Epithelial cell of proximal tubule (primary cell): Measurements from ENCODE around the gene ITIH6. TPM values are rescaled to one million over a fixed set of nuclear protein-coding genes. Genes with fewer than 3 reads are reported as not detected.

Experiments
- DNase-seq: peaks from one replicate; pipeline ENCODE4 v3.0.0-alpha.2; 2011; ENCODE audit warnings: low read depth
- H3K4me3 ChIP-seq: 2 replicates; pipeline ENCODE4 v1.5.1; 2011; ENCODE audit warnings: low read depth, mild to moderate bottlenecking, low read length
- CTCF ChIP-seq: conservative IDR thresholded peaks from 2 replicates; pipeline ENCODE4 v1.5.1; 2012; ENCODE audit warnings: low read depth, mild to moderate bottlenecking, low read length
- total RNA-seq: library from RNA; depleted of rRNA; stranded (reverse); fragments of >200 nt; gene quantifications from 2 replicates; pipeline ENCODE4 v1.2.3, GENCODE V29; 2015

ITIH6 gene
- total RNA-seq, 1 donor from 2014 or later = not detected

- H3K4me3 ChIP-seq = no peak overlapping the region
- no peak for TF ChIP-seq CTCF
- no peak for DNase-seq
These were observed 26.7 kb upstream of the ITIH6 start for GRCh38 chrX:54824722-54825121.

DNA sequence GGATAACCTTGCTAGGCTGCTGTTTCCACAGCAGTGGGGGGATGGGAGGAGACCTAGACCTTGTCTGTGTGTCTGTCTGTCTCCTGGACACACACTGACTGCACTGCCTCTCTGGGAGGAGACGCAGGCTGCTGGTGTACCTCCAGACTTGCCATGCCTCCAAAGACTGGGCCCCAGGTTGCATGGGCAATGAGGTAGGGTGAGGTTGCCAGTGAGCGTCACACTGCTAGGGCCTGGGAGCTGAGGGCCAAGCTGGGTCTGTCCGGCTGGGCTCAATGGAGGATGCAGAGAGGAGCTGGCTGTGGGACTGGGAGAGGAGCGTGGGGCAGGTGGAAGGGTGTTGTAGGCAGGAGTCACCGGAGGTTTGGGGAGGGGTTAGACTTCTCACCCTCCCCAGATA, 26.1 kb upstream of the ITIH6 start:
- H3K4me3 ChIP-seq = no peak overlapping the region
- DNase-seq = no peak

DNA sequence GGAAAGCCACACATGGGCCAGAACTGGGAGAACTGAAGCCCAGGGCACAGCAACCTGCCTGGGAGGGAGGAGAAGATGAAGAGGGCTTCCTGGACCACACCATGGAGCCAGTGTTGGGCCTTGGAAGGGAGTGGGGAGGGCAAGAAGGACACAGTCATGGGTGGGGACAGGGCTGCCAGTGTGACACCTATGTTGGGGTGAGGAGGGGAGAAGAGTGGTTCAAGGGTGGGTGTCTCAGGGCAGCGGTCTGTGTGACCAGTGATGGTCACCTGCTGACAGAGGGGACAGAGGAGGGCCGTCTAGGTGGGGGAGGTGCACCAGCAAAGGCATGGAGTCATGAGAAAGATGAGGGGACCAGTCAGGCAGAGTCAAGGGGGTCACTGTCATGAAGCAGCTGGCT, 23.3 kb upstream of the ITIH6 start:
- no peak for DNase-seq
- no peak for TF ChIP-seq CTCF
- no peak overlapping the region for H3K4me3 ChIP-seq

More for the DNA sequence above, 26.1 kb upstream of the ITIH6 start:
- no peak for TF ChIP-seq CTCF

- DNase-seq = no peak
- TF ChIP-seq CTCF = no peak
- H3K4me3 ChIP-seq = no peak overlapping the region
These were observed 22.7 kb upstream of the ITIH6 start for GRCh38 chrX:54820737-54821136.

DNA sequence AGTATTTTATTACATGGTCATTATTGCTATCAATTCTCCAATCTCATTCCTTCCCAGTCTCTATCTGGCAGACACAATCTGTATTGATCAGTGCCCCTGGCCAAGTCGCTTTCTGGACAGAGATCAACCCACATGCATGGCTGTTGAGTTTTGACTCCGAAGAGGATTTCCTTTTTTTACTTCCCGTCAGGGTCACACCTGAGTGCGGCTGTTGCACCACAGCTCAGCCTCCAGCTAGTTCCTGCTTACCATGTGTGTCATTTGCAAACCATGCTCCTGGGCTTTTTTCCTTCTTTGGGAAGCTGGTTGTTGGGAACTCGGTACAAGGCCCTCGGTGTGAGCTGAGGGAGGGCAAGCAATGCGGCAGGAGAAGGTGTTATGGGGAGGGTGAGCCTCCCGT, 21.1 kb upstream of the ITIH6 start:
- H3K4me3 ChIP-seq = no peak overlapping the region
- TF ChIP-seq CTCF = no peak
- no peak for DNase-seq

- DNase-seq = no peak
- H3K4me3 ChIP-seq = no peak overlapping the region
- TF ChIP-seq CTCF = no peak
These were observed 20.2 kb upstream of the ITIH6 start for GRCh38 chrX:54818221-54818620.

DNA sequence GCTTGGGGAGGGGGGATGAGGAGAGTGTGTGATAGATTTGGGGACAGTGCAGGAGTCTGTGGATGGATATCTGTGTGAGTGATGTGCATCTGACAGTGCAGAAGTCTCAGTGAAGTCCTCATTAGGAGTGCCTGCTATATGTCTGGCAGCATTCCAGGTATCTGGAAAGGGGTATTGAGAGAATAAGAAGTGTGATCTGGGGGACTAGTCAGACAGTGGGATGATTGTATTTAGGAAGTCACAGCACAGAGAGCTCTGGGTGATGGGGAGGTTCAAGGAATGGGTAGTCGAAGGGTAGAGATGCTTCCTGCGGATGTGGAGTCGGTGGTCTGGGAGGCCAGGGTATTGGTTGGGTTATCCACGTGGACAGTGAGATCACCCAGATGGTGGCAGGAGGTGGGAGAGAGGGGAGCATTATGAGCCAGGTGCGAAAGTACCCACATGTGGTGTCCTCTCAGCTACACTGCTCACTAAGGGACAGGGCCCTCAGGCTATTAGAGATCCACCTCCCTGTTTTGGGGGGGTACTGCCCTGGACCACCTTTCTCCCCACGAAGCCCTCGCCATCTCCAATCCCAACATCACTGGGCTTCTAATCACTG, 19.3 kb upstream of the ITIH6 start:
- no peak overlapping the region for H3K4me3 ChIP-seq
- DNase-seq = no peak
- TF ChIP-seq CTCF = no peak
